Peyer's patch (tissue), 4 donors: ENCODE results near the gene ADGRG1. TPM values are rescaled to one million over a fixed set of nuclear protein-coding genes. Genes with fewer than 3 reads are reported as not detected.

Experiments used
- DNase-seq, 3 donors: peaks; one replicate each; pipeline ENCODE4 v3.0.0-alpha.2; 2017 to 2019
- H3K27ac ChIP-seq, 4 donors: fragments of 200-600 bp; sonication (generic); one replicate each; pipeline ENCODE4 v1.5.1; 2016 to 2019
- H3K27me3 ChIP-seq, 2 donors: fragments of 200-600 bp; sonication (generic); one replicate each; pipeline ENCODE4 v1.5.1; 2019
- H3K36me3 ChIP-seq, 3 donors: fragments of 200-600 bp; sonication (generic); one replicate each; pipeline ENCODE4 v1.5.1; 2016 to 2019
- H3K4me1 ChIP-seq, 4 donors: fragments of 200-600 bp; sonication (generic); one replicate each; pipeline ENCODE4 v1.5.1; 2016 to 2019
- H3K4me3 ChIP-seq, 4 donors: fragments of 200-600 bp; sonication (generic); 1 replicate in 3 of 4; 2 replicates in 1 of 4; pipeline ENCODE4 v1.5.1; 2016 to 2019; ENCODE audit warnings: mild to moderate bottlenecking in 1 of 4
- H3K9me3 ChIP-seq, 4 donors: fragments of 200-600 bp; sonication (generic); one replicate each; pipeline ENCODE4 v1.5.1; 2016 to 2019; ENCODE audit warnings: mild to moderate bottlenecking in 1 of 4
- CTCF ChIP-seq, 6 experiments: fragments of 450-650 bp in 4 of 6; fragments of 200-600 bp in 2 of 6; sonication (generic) in 1 of 6; IDR thresholded peaks; one replicate each; pipeline ENCODE4 v1.5.1; 2017 to 2019; ENCODE audit warnings: antibody characterized with exemption in 6 of 6, mild to moderate bottlenecking in 3 of 6, moderate library complexity in 1 of 6
- POLR2A ChIP-seq, 2 donors: fragments of 450-650 bp; IDR thresholded peaks; one replicate each; pipeline ENCODE4 v1.5.1; 2017; ENCODE audit warnings: antibody characterized with exemption in 2 of 2, mild to moderate bottlenecking in 2 of 2, moderate library complexity in 2 of 2
- total RNA-seq, 4 donors: library from RNA; depleted of rRNA; stranded (reverse); fragments of >200 nt; gene quantifications; one replicate each; pipeline ENCODE4 v1.1.0, GENCODE V29; 2016

The ADGRG1 gene
- total RNA-seq, 4 donors from 2014 or later = 12.8 to 50.3 (median 34.7) TPM

GRCh38 chr16:57666353-57667047 is 38.1 kb downstream of the ADGRG1 start:
- TF ChIP-seq CTCF (IDR thresholded peaks at IDR 0.05) (no peak), POLR2A (IDR thresholded peaks at IDR 0.05) (no peak)
- Histone ChIP-seq H3K9me3 (no peaks in the 10 kb centered on the region), H3K4me3 (no peak overlapping the region), H3K4me1 (no peaks in the 10 kb centered on the region), H3K36me3 (peaks cover 0 to 10% (median 0%) of the 10 kb centered on the region in 3 donors), H3K27me3 (no peaks in the 10 kb centered on the region), H3K27ac (no peak overlapping the region)
- no peak for DNase-seq

GRCh38 chr16:57667048-57667525 is 38.7 kb downstream of the ADGRG1 start:
- DNase-seq = no peak
- Histone ChIP-seq H3K4me1 (no peaks in the 10 kb centered on the region), H3K27me3 (no peaks in the 10 kb centered on the region), H3K27ac (no peak overlapping the region), H3K4me3 (no peak overlapping the region), H3K9me3 (no peaks in the 10 kb centered on the region), H3K36me3 (peaks cover 0 to 7% (median 0%) of the 10 kb centered on the region in 3 donors)
- TF ChIP-seq CTCF (IDR thresholded peaks at IDR 0.05) (no peak), POLR2A (IDR thresholded peaks at IDR 0.05) (no peak)

GRCh38 chr16:57667526-57668262 is 39.3 kb downstream of the ADGRG1 start:
- no peak for DNase-seq

GRCh38 chr16:57668263-57668571 is 39.8 kb downstream of the ADGRG1 start, which contains the start of gene ADGRG3:
TSS of gene ADGRG3 (plus strand) at chr16:57668306. CDS start at chr16:57668348, 42 bp downstream.
- TF ChIP-seq CTCF (IDR thresholded peaks at IDR 0.05) (no peak), POLR2A (IDR thresholded peaks at IDR 0.05) (no peak)
- H3K27me3 ChIP-seq = no peaks in the 10 kb centered on the region
- no peak for DNase-seq
- H3K36me3 ChIP-seq = peaks cover 0 to 1% (median 0%) of the 10 kb centered on the region in 3 donors
- no peak within 1 kb of the TSS for H3K27ac ChIP-seq
- H3K4me1 ChIP-seq = no peaks in the 10 kb centered on the region
- H3K9me3 ChIP-seq = no peaks in the 10 kb centered on the region
- no peak within 1 kb of the TSS for H3K4me3 ChIP-seq

More at GRCh38 chr16:57667526-57668262, 39.3 kb downstream of the ADGRG1 start:
- TF ChIP-seq POLR2A (IDR thresholded peaks at IDR 0.05) = no peak
- no peak for TF ChIP-seq CTCF (IDR thresholded peaks at IDR 0.05)
- H3K27me3 ChIP-seq = no peaks in the 10 kb centered on the region
- H3K4me3 ChIP-seq = no peak overlapping the region
- H3K27ac ChIP-seq = no peak overlapping the region
- H3K4me1 ChIP-seq = no peaks in the 10 kb centered on the region
- H3K9me3 ChIP-seq = no peaks in the 10 kb centered on the region
- peaks cover 0 to 5% (median 0%) of the 10 kb centered on the region in 3 donors for H3K36me3 ChIP-seq

GRCh38 chr16:57668630-57669475 is 40.4 kb downstream of the ADGRG1 start:
- no peak for DNase-seq
- H3K4me3 ChIP-seq = no peak overlapping the region

More at GRCh38 chr16:57668630-57669475, 40.4 kb downstream of the ADGRG1 start:
- TF ChIP-seq POLR2A (IDR thresholded peaks at IDR 0.05) (no peak), CTCF (IDR thresholded peaks at IDR 0.05) (no peak)
- no peak overlapping the region for H3K27ac ChIP-seq
- H3K36me3 ChIP-seq = no peaks in the 10 kb centered on the region
- no peaks in the 10 kb centered on the region for H3K4me1 ChIP-seq
- H3K27me3 ChIP-seq = no peaks in the 10 kb centered on the region
- H3K9me3 ChIP-seq = no peaks in the 10 kb centered on the region
